DOHH2 (cell line): ENCODE data around the gene LGR5.

ENCODE experiments used
- EZH2phosphoT487 ChIP-seq: fragments of 200-600 bp; sonication (generic); IDR thresholded peaks from 2 replicates; pipeline ENCODE4 v1.6.1; 2017; ENCODE audit warnings: borderline replicate concordance, mild to moderate bottlenecking, antibody characterized with exemption, low read length, moderate library complexity, mixed read lengths
- TF ChIP-seq, protein P1 (sequence below): fragments of 200-600 bp; sonication (generic); IDR thresholded peaks from one replicate; pipeline ENCODE4 v1.5.1; 2014; ENCODE audit warnings: antibody characterized with exemption, mild to moderate bottlenecking, low read depth, low read length; ENCODE audit not compliant: poor library complexity, severe bottlenecking

DNA sequence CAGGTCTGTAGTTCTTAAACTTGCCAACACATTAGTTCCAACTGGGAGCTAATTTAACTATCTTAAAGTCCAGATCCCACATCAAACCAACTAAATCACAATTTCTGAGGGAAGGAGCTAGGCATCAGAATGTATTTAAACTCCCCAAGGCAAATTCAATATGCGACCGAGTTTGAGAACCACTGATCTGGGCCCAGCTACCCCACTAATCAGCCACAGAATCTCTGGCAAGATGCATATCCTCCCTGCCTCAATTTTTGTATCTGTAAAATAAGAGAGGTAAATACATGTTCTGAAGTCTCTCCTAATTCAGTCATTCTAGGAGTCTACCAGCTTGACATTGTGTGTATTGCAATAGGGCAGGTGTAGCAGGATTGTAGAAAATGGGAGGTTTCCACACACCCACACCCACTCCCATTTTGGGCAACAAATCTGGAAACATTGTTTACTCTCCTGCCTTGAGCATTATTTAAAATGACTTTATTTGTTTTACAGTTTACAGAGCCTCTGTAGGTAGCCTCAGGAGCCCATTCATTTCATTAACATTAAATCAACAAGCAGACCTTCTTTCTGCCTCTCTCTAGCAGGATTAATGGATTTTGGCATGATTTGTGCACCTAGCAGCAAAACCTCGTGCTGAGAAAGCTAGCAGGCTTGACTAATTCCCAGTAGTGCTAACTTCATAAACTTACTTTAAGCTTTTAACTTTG, 15.6 kb downstream of the LGR5 start:
- TF ChIP-seq, protein P1, sequence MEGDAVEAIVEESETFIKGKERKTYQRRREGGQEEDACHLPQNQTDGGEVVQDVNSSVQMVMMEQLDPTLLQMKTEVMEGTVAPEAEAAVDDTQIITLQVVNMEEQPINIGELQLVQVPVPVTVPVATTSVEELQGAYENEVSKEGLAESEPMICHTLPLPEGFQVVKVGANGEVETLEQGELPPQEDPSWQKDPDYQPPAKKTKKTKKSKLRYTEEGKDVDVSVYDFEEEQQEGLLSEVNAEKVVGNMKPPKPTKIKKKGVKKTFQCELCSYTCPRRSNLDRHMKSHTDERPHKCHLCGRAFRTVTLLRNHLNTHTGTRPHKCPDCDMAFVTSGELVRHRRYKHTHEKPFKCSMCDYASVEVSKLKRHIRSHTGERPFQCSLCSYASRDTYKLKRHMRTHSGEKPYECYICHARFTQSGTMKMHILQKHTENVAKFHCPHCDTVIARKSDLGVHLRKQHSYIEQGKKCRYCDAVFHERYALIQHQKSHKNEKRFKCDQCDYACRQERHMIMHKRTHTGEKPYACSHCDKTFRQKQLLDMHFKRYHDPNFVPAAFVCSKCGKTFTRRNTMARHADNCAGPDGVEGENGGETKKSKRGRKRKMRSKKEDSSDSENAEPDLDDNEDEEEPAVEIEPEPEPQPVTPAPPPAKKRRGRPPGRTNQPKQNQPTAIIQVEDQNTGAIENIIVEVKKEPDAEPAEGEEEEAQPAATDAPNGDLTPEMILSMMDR: no peak
- no peak for TF ChIP-seq EZH2phosphoT487
